ENCODE measurements around the gene POLR2A. TPM values are rescaled to one million over a fixed set of nuclear protein-coding genes. Genes with fewer than 3 reads are reported as not detected.
A peak's percentile ranks its signal among the peaks of the same experiment; 100 is the strongest.

POLR2A gene
- total and polyA plus RNA-seq, 2 donors (not counting 3 experiments of a cell fraction or from before 2014, with no cell fraction given) = 45.9 to 145 TPM

DNA sequence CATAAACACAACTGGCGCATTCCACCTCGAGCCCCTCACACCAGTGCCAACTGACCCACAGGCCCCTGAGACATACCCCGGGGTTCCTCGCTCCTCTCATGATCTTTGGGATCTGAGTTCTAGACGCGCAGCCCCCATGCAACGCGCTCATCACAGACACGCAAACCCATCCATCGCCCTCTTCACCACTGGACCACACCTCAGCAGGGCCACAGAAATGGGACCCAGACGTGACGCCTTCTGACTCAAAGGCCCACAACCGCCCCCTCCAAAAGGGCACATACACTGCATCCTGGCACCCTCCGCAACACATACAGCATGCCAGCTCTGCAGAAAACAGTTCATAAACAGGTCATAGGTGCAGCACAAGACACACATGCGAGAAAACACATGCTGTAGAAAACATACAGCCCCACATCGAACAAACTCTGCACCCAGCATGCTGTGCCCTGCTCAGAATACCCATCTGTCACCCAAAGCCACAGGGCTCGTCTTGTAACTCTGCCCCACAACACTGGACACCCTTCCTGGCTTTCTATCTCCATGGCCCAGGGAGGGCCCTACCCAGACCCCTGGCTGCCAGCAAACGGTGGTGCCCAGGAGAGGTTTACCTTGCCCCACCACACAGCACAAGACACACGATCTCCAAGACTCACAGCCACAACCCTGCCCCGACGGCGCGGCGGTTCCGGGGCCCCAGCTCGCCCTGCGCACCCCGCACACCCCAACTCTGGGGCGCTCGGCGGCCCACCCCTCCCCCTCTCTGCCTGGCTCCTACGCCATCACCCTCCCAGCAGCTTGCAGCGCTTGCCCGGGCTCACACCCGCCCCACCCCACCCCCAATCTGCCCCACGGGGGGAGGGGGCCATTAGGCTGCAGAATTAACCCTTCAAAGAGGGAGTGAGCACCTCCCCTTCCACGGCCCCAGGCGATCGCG is 5.6 kb upstream of the POLR2A start:
- H3K9me3 ChIP-seq (replicated peaks; ENCODE audit: control insufficient read depth, insufficient read depth, low read length) = no peaks in the 10 kb centered on the region
- no peaks in the 10 kb centered on the region for H3K36me3 ChIP-seq (ENCODE audit: control insufficient read depth in 2 of 2, extremely low read depth in 1 of 2, insufficient read depth in 2 of 2, low read length in 2 of 2)
- dilution Hi-C loops (cut with MboI; ENCODE audit: extremely low pct_ligation_motif_present, low sequenced_read_pairs) = no loop called here
- POLR2A ChIA-PET = interaction anchor here (0.5 to 1.3 kb wide), 3 partner anchors 14 to 80 kb away, joined by 3 read pairs; partner anchors contain the start of gene TNFSF13
- CTCF ChIA-PET = interaction anchor here (0.5 to 3.0 kb wide), 11 partner anchors 10 to 111 kb away, joined by 3 to 21 read pairs (median 3); partner anchors contain the start of gene TMEM102
- H3K9ac ChIP-seq (replicated peaks; ENCODE audit: extremely low read depth, insufficient read depth, low read length) = peak overlapping the region; percentile 80
- no peak overlapping the region for H2AFZ ChIP-seq (ENCODE audit: low read depth, low read length)
- H3K27me3 ChIP-seq (ENCODE audit: control insufficient read depth in 2 of 2, insufficient read depth in 2 of 2, low read length in 2 of 2) = no peaks in the 10 kb centered on the region
- peak overlapping the region; percentile 80 for H3K4me2 ChIP-seq (ENCODE audit: insufficient read depth, low read length)
- no peak for FAIRE-seq
- peaks cover 55% of the 10 kb centered on the region for H3K79me2 ChIP-seq (ENCODE audit: control insufficient read depth, insufficient read depth, low read length)
- peak; percentile 35 for DNase-seq (ENCODE audit: low read depth, low spot score)
- H3K27ac ChIP-seq (ENCODE audit: insufficient read depth, low read depth, low read length) = peak overlapping the region; percentile 58
- intact Hi-C loops (cut with micrococcal nuclease) = no loop called here
- peaks cover 38% of the 10 kb centered on the region for H3K4me1 ChIP-seq (ENCODE audit: control insufficient read depth, extremely low read depth, insufficient read depth, low read length)
- no peaks in the 10 kb centered on the region for H3K9me1 ChIP-seq (replicated peaks; ENCODE audit: control insufficient read depth, extremely low read depth, insufficient read depth, low read length)
- no TSS peak for BruUV-seq (replicated peaks)
- H4K20me1 ChIP-seq (replicated peaks; ENCODE audit: control insufficient read depth, extremely low read depth, insufficient read depth, low read length) = no peaks in the 10 kb centered on the region
- TF ChIP-seq FOS (IDR thresholded peaks at IDR 0.05; ENCODE audit: borderline replicate concordance, insufficient read depth, low read length) = no peak
- peak; percentile 9 for TF ChIP-seq POLR2AphosphoS5 (IDR thresholded peaks at IDR 0.05; ENCODE audit: insufficient read depth, low read depth, low read length)
- no peak for TF ChIP-seq POLR2A (IDR thresholded peaks at IDR 0.05; ENCODE audit: low read depth, low read length)
- no peak for TF ChIP-seq EZH2 (IDR thresholded peaks at IDR 0.05; ENCODE audit: borderline replicate concordance, low read depth, low read length, severe bottlenecking)
- H3K4me3 ChIP-seq (replicated peaks in 1 of 3; ENCODE audit: insufficient read depth in 1 of 3, low read depth in 1 of 3, low read length in 3 of 3) = peak overlapping the region; percentile 49 to 91 (median 71)

Data from endothelial cell of umbilical vein (primary cell).